ENCODE measurements around the gene FAM234B.

FAM234B gene

GRCh38 chr12:13124656-13125505, 80.7 kb downstream of the FAM234B start:
- DNase-seq: no peak

- DNase-seq: no peak
Observed at GRCh38 chr12:13125996-13126395, 81.8 kb downstream of the FAM234B start.

GRCh38 chr12:13126494-13126893, 82.3 kb downstream of the FAM234B start:
- DNase-seq: no peak

- no peak for DNase-seq
Observed at GRCh38 chr12:13127444-13127843, 83.3 kb downstream of the FAM234B start.

GRCh38 chr12:13128291-13128965, 84.2 kb downstream of the FAM234B start:
- no peak for DNase-seq

GRCh38 chr12:13130981-13131380, 86.8 kb downstream of the FAM234B start:
- DNase-seq: no peak
